Activated naive CD4-positive, alpha-beta T cell treated with anti-CD3 and anti-CD28 coated beads for 36 hours (primary cell): Measurements from ENCODE around the gene SIGLEC9. TPM values are rescaled to one million over a fixed set of nuclear protein-coding genes. Genes with fewer than 3 reads are reported as not detected.
A peak's percentile ranks its signal among the peaks of the same experiment; 100 is the strongest.
"Not testable (repeated sequence)": the region's sequence is repeated elsewhere in the genome, so short reads cannot be mapped to it uniquely, and the experiment has no call there.

Experiments used
- CTCF ChIA-PET: fragments of 350-600 bp; sonication (Branson Sonifier 250); formaldehyde crosslinking; loops from one replicate; lab custom pipeline; 2021; ENCODE audit warnings: antibody characterized with exemption; lab: Charles Lee
- DNase-seq: peaks from one replicate; pipeline ENCODE4 v3.0.0-alpha.2; 2020
- H3K27ac Mint-ChIP-seq: one replicate; pipeline ENCODE4 v1.8.0; 2021; ENCODE audit warnings: mild to moderate bottlenecking, mixed read lengths
- H3K27me3 Mint-ChIP-seq: one replicate; pipeline ENCODE4 v1.8.0; 2021; ENCODE audit warnings: low read depth, mixed read lengths
- H3K36me3 Mint-ChIP-seq: one replicate; pipeline ENCODE4 v1.8.0; 2021; ENCODE audit warnings: low read depth, mixed read lengths
- H3K4me1 Mint-ChIP-seq: one replicate; pipeline ENCODE4 v1.8.0; 2021; ENCODE audit warnings: low read depth, mixed read lengths
- H3K4me3 Mint-ChIP-seq: one replicate; pipeline ENCODE4 v1.8.0; 2021; ENCODE audit warnings: mild to moderate bottlenecking, moderate library complexity, mixed read lengths
- H3K9me3 Mint-ChIP-seq: one replicate; pipeline ENCODE4 v1.8.0; 2021; ENCODE audit warnings: mixed read lengths
- intact Hi-C: fragments of 100-400 bp; cut with micrococcal nuclease; formaldehyde crosslinking; loops from one replicate; pipeline ENCODE4 v1.15.1; 2023
- total RNA-seq, 2 experiments: library from RNA; stranded (reverse); gene quantifications; one replicate each; pipeline ENCODE4 v1.2.3, GENCODE V29; 2021

SIGLEC9 gene
- total RNA-seq, 2 experiments from 2014 or later, result 1.7 to 1.9 TPM

GRCh38 chr19:51158474-51159129 lies 33.9 kb downstream of the SIGLEC9 start:
- H3K27ac Mint-ChIP-seq, result no peak overlapping the region
- no peaks in the 10 kb centered on the region for H3K36me3 Mint-ChIP-seq
- intact Hi-C loops, result loop anchor here (1.0 to 10.0 kb wide), 6 partner anchors 11 to 499 kb away; no protein-coding TSS in a partner anchor

GRCh38 chr19:51159656-51160055 lies 35.0 kb downstream of the SIGLEC9 start:
- Mint-ChIP-seq H3K4me3 (no peak overlapping the region), H3K9me3 (no peaks in the 10 kb centered on the region), H3K36me3 (no peaks in the 10 kb centered on the region), H3K27me3 (no peaks in the 10 kb centered on the region), H3K27ac (no peak overlapping the region), H3K4me1 (peaks cover 6% of the 10 kb centered on the region)
- CTCF ChIA-PET, result interaction anchor here (0.6 to 3.8 kb wide), 6 partner anchors 12 to 1045 kb away, joined by 4 to 20 read pairs (median 5); no protein-coding TSS in a partner anchor
- intact Hi-C loops, result loop anchor here (2.0 to 10.0 kb wide), 3 partner anchors 45 to 285 kb away; no protein-coding TSS in a partner anchor
- DNase-seq, result no peak

More at GRCh38 chr19:51158474-51159129, 33.9 kb downstream of the SIGLEC9 start:
- no peaks in the 10 kb centered on the region for H3K27me3 Mint-ChIP-seq
- CTCF ChIA-PET, result interaction anchor here (0.6 to 3.8 kb wide), 19 partner anchors 9 to 266 kb away, joined by 3 to 20 read pairs (median 4); partner anchors contain the start of gene CTU1
- H3K4me3 Mint-ChIP-seq, result no peak overlapping the region
- H3K4me1 Mint-ChIP-seq, result peaks cover 6% of the 10 kb centered on the region
- H3K9me3 Mint-ChIP-seq, result no peaks in the 10 kb centered on the region
- DNase-seq, result peak; percentile 91

GRCh38 chr19:51161266-51161665 lies 36.6 kb downstream of the SIGLEC9 start:
- no peaks in the 10 kb centered on the region for H3K36me3 Mint-ChIP-seq
- intact Hi-C loops, result no loop called here
- no peak overlapping the region for H3K27ac Mint-ChIP-seq
- H3K9me3 Mint-ChIP-seq, result no peaks in the 10 kb centered on the region
- no peak overlapping the region for H3K4me3 Mint-ChIP-seq
- H3K27me3 Mint-ChIP-seq, result no peaks in the 10 kb centered on the region
- no peak for DNase-seq
- peaks cover 6% of the 10 kb centered on the region for H3K4me1 Mint-ChIP-seq
- CTCF ChIA-PET, result no interaction called here

- Mint-ChIP-seq H3K9me3 (no peaks in the 10 kb centered on the region), H3K27me3 (no peaks in the 10 kb centered on the region), H3K27ac (no peak overlapping the region), H3K36me3 (no peaks in the 10 kb centered on the region), H3K4me3 (no peak overlapping the region), H3K4me1 (peaks cover 9% of the 10 kb centered on the region)
- intact Hi-C loops, result no loop called here
- CTCF ChIA-PET, result interaction anchor here (1.2 kb wide), 1 partner anchor 66 kb away, joined by 4 read pairs; no protein-coding TSS in a partner anchor
- DNase-seq, result no peak
Measured at GRCh38 chr19:51161867-51162496, 37.3 kb downstream of the SIGLEC9 start.

- CTCF ChIA-PET, result no interaction called here
- Mint-ChIP-seq H3K9me3 (no peaks in the 10 kb centered on the region), H3K27me3 (peaks cover 2% of the 10 kb centered on the region), H3K36me3 (no peaks in the 10 kb centered on the region), H3K27ac (no peak overlapping the region), H3K4me3 (no peak overlapping the region), H3K4me1 (peaks cover 18% of the 10 kb centered on the region)
- no peak for DNase-seq
- intact Hi-C loops, result no loop called here
Measured at GRCh38 chr19:51163257-51163656, 38.6 kb downstream of the SIGLEC9 start.

- Mint-ChIP-seq H3K27me3 (peaks cover 2% of the 10 kb centered on the region), H3K4me3 (no peak overlapping the region), H3K9me3 (no peaks in the 10 kb centered on the region), H3K4me1 (peaks cover 17% of the 10 kb centered on the region), H3K27ac (no peak overlapping the region), H3K36me3 (no peaks in the 10 kb centered on the region)
- intact Hi-C loops, result no loop called here
- CTCF ChIA-PET, result no interaction called here
- DNase-seq, result no peak
Measured at GRCh38 chr19:51164215-51164614, 39.5 kb downstream of the SIGLEC9 start.

GRCh38 chr19:51166846-51167490 lies 42.3 kb downstream of the SIGLEC9 start:
- Mint-ChIP-seq H3K27me3 (peaks cover 4% of the 10 kb centered on the region), H3K4me1 (peaks cover 18% of the 10 kb centered on the region), H3K27ac (no peak overlapping the region), H3K4me3 (no peak overlapping the region), H3K36me3 (no peaks in the 10 kb centered on the region), H3K9me3 (no peaks in the 10 kb centered on the region)
- intact Hi-C loops, result no loop called here
- CTCF ChIA-PET, result no interaction called here
- DNase-seq, result peak; percentile 32

GRCh38 chr19:51168564-51169282 lies 44.0 kb downstream of the SIGLEC9 start:
- H3K36me3 Mint-ChIP-seq, result no peaks in the 10 kb centered on the region
- CTCF ChIA-PET, result interaction anchor here (1.0 to 2.0 kb wide), 4 partner anchors 11 to 148 kb away, joined by 3 to 7 read pairs (median 5); no protein-coding TSS in a partner anchor
- H3K27ac Mint-ChIP-seq, result no peak overlapping the region
- no peaks in the 10 kb centered on the region for H3K9me3 Mint-ChIP-seq
- peaks cover 18% of the 10 kb centered on the region for H3K4me1 Mint-ChIP-seq
- intact Hi-C loops, result loop anchor here (1.0 kb wide), 3 partner anchors 10 to 238 kb away; no protein-coding TSS in a partner anchor
- no peak for DNase-seq
- peaks cover 4% of the 10 kb centered on the region for H3K27me3 Mint-ChIP-seq
- H3K4me3 Mint-ChIP-seq, result no peak overlapping the region

GRCh38 chr19:51169283-51169918 lies 44.7 kb downstream of the SIGLEC9 start:
- H3K9me3 Mint-ChIP-seq, H3K27me3 Mint-ChIP-seq, H3K4me3 Mint-ChIP-seq, H3K27ac Mint-ChIP-seq, H3K36me3 Mint-ChIP-seq: not testable (repeated sequence)
- CTCF ChIA-PET, result interaction anchor here (1.5 to 2.0 kb wide), 2 partner anchors 12 to 148 kb away, joined by 5 to 7 read pairs; no protein-coding TSS in a partner anchor
- intact Hi-C loops, result loop anchor here (1.0 kb wide), 3 partner anchors 11 to 239 kb away; no protein-coding TSS in a partner anchor
- peak; percentile 78 for DNase-seq
- peaks cover 18% of the 10 kb centered on the region for H3K4me1 Mint-ChIP-seq

- Mint-ChIP-seq H3K27ac (no peak overlapping the region), H3K27me3 (peaks cover 4% of the 10 kb centered on the region), H3K9me3 (no peaks in the 10 kb centered on the region), H3K36me3 (no peaks in the 10 kb centered on the region), H3K4me3 (no peak overlapping the region), H3K4me1 (peaks cover 13% of the 10 kb centered on the region)
- CTCF ChIA-PET, result no interaction called here
- DNase-seq, result no peak
- intact Hi-C loops, result no loop called here
Measured at GRCh38 chr19:51172223-51172622, 47.5 kb downstream of the SIGLEC9 start.

- no peak for DNase-seq
- Mint-ChIP-seq H3K4me1 (peaks cover 6% of the 10 kb centered on the region), H3K9me3 (no peaks in the 10 kb centered on the region), H3K27me3 (peaks cover 2% of the 10 kb centered on the region), H3K36me3 (no peaks in the 10 kb centered on the region), H3K27ac (no peak overlapping the region), H3K4me3 (no peak overlapping the region)
- intact Hi-C loops, result no loop called here
- CTCF ChIA-PET, result no interaction called here
Measured at GRCh38 chr19:51173681-51174080, 49.0 kb downstream of the SIGLEC9 start.
